NOMO-1 (cell line): Measurements from ENCODE around the gene TNFRSF14.
"Not testable (repeated sequence)": the region's sequence is repeated elsewhere in the genome, so short reads cannot be mapped to it uniquely, and the experiment has no call there.

ENCODE experiments used
- DNase-seq, 2 experiments: peaks; one replicate each; lab custom pipeline; 2025; ENCODE audit not compliant: unreplicated experiment in 2 of 2; lab: John Stamatoyannopoulos, UW

The TNFRSF14 gene

DNA sequence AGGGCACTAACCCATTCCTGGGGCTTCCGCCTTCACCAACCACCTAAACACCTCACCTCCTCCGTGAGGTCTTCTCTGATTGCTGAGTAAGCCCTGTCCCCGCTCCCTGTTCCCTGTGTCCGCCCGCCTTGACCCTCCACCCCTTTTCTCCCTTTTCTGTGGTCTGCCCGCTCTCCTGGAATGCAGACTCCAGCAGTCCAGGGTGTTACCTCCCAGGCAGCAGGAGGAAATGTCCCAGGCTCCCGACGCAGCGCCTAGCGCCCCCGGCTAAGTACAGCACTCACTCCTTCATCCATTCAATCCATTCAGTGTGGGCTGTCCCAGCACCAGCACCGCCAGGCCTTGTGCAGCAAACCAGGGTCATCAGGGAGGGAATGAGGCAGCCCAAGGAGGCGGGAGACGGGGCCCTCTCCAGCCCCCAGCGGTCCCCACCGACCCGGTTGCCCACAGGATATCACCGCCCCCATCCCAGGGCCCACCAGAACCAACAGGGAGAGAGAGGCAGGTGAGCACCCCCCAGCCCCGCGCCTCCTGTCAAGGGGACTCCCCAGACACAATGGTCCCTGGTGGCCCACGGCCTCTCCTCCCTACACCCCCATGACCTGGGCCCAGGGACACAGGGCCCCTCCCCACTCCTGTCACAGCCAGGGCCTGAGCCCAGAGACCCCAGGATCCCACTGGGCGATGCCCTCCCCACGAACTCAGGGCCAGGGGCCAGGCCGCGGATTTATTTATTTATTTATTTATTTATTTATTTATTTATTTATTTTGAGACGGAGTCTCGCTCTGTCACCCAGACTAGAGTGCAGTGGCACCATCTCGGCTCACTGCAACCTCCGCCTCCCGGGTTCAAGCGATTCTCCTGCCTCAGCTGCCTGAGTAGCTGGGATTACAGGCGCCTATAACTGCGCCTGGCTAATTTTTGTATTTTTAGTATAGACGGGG is 10.2 kb downstream of the TNFRSF14 start:
- no peak for DNase-seq

DNA sequence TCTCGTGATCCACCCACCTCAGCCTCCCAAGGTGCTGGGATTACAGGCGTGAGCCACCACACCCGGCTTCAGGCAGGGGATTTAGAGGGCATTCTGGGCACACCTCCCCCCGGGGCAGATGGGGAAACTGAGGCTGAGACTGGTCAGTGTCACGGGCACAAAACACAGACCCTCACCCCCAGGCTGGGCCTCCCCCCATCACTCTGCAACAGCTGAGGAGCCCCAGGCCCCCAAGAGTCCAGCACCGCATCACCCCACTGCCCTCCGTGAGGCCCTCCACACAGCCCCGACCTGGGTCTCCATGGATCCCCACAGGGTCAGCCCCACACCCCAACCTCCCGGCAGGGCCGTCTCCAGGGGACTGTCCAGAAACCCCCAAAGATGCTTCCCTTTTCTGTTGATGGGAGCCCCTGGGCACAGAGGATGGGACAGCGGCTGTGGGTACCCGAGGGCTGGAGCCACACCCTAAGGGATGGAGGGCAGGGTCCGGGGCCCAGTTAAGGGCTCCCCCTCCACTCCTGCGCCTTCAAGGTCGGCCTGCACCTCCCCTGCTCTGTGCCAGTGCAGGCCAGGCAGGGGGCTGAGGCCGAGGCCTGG is 11.0 kb downstream of the TNFRSF14 start:
- no peak for DNase-seq

DNA sequence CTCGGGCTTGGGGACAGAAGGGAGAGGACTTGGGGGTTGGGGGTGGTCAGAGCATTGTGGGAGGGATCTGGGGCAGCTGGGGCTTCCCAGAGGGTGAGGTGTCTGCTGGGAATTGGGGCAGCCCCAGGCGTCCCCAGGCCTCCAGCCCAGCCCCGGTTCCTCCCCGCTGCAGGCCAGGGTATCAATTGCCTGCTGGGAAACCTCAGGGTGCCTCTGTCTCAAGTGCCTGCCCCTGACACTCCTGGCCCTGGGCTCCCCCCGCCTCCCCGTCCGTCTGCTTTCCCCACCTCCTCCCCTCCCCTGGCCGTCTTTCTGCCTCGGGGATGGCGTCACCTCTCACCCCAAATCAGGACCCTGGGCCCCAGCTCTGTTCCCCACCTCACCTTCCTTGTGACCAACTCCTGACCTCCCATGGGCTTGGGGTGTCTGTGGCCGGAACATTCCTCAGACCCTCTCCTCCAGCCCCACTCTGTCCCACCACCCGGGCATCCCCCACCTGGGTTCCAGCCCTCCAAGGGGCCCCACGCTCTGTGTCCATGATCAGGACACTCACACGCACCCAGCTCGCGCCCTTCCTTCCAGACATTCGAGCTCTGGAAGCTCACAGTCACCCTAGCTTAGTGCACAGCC is 12.1 kb downstream of the TNFRSF14 start:
- not testable (repeated sequence) for DNase-seq

DNA sequence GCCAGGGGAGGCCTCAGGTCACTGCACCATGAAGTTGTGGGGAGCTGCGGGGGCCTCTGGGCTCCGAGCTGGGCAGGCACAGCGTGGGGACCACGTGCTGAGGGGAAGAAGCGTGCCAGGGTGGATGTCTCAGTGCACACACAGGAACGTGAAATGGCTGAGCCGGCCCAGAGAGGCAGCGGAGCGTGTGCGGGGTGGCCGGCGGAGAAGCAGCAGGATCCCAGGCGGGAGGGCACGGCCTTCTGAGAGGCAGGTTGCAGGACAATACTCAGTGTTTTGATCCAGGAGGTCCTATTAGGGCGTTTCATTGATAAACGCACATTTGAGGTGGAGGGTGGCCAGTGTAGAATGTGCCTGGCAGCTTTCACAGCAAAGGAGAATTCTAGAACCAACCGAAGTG is 12.9 kb downstream of the TNFRSF14 start:
- no peak for DNase-seq

DNA sequence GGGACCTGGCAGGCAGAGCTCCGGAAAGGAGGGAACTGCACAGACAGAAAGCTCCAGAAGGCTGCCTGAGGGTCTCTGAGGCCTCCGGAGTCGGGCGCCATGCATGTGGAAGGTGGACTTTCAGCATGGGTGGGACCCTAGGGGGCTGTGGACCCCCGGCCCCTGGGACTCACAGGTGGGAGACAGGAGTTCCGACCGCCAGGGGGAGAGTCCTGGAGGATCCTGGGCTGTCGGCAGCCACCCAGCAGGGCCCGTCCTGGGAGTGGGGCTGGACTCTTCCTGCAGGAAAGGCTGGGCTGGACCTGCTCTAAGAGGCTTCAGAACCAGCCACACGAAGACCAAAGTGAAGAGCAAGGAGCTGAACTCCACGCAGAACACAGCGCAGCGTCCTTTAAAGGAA is 13.5 kb downstream of the TNFRSF14 start:
- not testable (repeated sequence) for DNase-seq

DNA sequence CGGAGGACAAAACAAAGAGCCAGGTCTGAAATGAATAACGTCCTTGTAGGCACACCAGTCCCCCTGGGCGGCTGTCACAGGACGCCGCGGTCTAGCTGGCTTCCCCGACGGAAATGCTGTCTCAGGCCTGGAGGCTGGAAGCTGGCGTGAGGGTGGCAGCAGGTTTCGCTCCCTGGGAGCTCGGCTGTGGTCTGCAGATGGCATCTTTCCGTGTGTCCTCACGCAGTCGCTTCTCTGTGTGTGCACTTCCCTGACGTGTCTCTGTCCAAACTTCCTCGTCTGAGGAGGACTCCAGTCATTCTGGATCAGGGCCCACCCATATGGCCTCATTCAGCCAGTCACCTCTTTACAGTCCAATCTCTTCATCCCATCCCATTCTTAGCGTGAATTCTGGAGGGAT is 14.2 kb downstream of the TNFRSF14 start:
- DNase-seq, result no peak

DNA sequence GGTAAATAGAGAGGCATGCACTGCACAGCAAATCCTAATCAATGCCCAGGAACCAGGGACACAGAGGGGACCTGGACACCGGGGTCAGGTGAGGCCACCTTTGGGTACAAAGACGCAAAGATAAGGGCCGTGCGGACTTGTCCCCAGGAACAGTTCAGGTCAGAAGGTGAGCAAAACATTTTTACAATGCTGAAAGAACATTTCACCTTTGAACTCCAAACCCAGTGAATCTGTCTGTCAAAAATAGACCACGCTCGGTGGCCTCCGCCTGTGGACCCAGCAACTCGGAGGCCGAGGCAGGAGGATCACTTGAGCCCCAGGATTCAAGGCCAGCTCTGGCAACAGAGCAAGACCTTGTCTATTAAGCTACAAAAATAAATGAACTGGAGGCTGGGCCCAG is 15.2 kb downstream of the TNFRSF14 start:
- no peak for DNase-seq

DNA sequence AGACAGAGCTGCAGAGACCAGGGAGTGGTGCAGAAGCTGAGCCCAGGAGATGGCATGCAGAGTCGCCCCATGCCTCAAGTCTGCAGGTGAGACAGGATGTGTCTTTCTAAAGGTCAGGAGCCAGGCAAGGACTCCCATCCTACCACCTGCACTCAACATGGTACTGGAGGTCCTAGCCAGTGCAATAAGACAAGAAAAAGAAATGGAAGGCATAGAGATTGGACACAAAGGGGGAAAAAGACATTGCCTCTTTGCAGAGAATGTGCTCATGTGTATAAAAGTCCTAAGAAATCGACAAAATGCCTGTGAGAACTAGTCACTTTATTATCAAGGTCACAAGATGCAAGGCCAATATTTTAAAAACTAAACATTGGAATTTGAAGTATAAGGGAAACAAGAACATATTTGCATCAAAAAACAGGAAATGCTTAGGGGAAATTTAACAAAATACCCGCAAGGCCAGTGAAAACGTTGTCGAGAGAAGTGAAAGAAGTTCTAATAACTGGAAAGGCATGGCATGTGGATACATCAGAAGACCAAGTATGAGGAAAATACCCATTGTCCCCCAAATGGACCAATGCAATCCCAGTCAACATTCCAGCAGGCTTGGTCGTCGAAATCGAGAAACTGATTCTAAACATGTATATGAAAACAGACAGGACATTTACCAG is 17.2 kb downstream of the TNFRSF14 start:
- DNase-seq, result no peak

DNA sequence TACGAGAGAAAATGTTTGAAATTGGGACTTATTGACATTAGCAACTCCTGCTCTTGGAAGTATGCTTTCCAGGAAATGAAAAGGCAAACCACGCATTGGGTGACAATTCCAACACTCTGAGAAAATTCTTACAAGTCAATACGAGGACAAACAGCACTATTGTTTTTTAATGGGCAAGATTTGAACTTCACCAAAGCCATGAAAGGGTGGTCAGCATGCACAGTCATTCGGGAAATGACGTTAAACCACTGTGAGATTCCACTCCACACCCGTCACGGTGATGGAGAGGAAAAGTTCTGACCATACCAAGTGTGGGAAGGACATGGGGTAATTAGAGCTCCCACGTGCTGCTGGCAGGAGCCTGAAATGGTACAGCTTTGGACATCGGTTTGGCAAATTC is 18.2 kb downstream of the TNFRSF14 start:
- no peak for DNase-seq

DNA sequence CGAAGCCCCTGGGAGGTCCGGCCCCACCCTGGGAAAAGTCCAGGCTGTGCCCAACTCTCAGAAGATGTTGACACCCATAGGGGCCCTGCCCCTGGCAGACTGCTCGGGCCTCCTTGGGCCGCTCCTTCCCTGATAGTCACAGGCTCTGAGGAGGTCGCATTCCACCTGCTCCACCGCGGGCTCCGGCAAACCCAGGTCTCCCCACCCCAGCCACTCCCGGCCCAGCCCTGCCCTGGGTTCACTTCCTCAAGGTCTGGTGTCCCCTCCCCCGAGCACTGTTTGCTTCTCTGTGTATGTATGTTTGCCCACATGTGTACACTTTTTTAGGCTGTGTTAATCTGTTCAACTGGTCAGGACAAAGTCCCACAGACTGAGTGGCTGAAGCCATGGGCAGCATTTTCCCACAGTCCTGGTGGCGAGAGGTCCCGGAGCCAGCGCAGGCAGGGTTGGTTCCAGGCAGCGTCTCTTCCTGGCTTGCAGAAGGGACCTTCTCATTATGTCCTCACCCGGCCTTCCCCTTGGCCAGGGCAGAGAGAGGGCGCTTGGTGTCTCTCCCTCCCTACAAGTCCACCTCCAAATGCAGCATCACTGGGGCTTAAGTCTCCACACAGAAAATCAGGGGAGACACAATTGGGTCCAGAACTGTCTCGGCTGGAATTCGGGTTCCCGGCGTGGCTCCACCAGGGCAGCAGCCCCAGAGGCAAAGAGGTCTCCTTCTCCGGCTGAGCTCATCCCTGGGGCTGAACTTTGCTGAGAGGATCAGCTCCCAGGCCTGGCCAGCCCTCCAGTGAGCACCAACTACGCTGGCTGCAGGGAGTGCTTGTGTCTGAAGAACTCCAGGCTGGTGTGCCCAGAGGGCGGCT is 19.9 kb downstream of the TNFRSF14 start:
- no peak for DNase-seq

DNA sequence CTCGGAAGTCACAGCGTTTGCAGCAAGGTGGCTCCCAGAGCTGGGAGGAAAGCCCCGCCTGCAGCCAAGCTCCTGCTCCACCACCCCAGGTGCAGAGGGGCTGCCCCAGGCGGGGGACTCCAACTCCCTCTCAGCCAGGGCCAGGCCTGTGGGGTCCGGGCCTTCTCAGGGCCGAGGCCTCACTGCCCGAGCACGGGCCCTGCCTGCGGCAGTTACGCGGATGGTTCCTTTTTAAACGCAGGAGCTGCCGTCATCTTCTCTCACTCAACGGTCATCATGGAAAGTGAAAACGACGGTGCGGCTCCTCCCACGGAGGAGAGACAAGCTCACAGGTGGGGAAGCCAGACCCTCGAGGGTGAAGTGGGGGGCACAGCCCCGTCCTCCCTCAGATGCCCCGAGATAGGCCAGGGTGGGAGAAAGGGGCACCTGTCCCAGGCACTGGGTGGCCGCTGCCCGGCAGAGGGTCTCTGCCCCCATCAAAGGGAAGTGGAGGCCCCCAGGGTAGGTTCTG is 21.4 kb downstream of the TNFRSF14 start:
- not testable (repeated sequence) for DNase-seq

DNA sequence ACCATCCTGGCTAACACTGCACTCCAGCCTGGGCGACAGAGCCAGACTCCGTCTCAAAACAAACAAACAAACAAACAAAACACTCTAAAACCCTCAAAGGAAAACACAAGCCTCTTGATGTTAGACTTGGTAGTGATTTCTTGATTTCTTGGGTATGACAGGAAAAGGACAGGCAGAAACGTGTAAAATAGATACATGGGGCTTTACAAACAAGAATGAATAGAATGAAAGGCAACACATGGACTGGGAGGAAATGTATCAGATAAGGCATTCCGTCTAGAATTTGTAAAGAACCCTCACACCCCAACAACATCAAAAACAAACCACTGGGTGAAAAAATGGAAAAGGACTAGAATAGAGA is 22.6 kb downstream of the TNFRSF14 start:
- DNase-seq, result no peak

DNA sequence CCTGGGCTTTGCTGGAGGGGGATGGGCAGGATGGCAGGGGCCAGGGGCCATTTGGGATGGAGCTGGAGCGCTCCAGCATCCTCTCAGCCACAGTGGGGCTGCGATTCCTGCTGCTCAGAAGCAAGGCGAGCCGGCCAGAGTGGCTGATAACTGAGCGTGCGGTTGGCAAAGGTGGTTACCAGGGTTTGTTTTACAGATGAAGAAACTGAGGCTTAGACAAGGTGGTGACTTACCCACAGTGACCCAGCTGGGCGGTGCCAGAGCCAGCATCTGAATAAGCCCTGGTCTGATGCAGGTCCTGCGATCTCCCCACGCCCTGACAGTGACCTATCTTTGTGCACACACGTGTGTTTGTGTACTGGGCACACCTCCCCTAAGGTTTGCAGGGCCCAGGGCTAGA is 24.5 kb downstream of the TNFRSF14 start:
- DNase-seq, result no peak

DNA sequence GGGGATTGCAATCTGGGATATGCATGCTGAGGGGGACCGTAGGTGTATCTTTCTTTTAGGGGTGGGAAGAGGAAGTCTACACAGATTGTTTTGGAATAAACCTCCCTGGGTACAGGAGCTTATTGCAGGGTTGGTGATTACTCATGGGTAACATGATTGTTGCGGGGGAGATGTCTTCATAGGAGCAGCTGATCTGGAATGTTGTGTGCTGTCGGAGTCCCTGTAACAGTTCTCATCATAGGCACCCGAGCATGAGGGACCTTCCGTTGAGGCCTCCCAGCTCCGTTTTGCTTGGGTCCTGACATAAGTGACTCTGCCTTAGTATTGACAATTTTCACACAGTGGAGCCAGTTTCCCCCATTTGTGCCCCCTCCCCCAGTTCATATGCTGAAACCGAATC is 26.2 kb downstream of the TNFRSF14 start:
- no peak for DNase-seq

DNA sequence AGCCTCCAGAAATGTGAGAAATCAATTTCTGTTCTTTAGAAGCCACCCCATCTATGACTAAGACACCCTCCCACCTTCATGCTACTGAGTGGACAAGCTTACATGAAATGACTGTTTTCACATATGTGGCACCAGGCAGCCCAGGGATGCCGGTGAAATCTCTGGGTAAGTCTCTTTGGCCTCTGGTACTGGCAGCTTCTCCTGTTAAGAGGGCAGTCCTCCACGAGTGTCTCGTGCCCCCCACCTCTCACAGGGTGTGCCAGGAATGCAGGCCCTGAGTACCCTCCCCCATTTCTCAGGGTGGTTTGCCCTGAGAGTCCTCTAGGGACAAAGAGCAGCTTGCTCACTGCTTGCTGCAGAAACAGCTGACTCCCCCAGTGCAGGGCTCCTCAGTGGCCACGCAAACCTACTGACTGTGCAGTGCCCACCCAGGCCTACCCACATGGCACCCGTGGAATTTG is 27.2 kb downstream of the TNFRSF14 start:
- no peak for DNase-seq

DNA sequence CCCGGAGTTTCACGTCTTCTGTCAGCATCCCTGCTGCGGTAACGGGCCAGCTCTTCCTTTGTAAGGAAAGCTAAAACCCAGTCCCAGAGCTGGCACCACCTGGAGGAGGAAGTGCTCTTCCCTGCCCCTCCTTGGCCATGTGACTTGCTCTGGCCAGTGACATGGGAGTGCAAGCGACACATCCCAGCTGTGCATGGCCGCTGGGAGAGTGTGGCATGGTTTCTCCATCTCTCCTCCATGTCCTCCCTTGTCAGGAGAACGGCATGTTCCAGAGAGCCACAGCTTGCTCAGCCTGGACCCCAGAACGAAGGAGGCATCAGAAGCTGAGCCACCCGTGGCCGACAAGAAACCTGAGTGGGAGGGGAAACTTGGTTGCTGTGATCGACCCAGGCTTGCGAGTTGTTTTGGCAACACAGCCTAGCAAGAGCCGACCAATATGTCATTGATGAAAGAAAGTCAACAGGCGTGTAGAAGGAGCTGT is 27.7 kb downstream of the TNFRSF14 start:
- DNase-seq, result no peak

DNA sequence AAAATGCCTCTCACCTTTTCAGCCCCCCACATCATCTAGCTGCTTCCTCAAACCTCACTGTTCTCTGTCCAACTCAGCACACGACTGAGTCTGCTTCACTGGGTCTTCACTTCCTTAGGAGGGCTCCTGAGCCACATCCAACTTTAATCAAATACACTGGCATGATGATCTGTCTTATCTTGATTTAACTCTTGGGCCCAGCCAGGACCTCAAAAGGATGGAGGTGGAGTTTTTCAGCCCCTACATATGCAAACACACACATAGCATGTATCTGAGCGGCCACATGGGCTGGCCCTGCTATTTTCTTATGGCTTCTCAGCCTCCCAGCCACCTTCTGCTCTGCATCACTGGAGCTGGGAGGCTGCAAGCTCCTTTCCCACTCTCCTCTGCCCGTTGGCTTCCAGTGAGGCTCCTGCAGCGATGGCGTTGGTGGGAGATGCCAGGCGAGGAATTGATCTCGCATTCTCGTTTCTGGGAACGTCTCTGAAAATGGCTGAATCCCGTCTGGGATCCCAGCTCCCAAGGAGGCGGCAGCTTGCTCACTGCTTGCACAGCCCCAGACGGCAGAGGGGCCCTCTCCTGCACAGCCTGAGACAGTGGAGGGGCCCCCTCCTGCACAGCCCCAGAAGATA is 28.6 kb downstream of the TNFRSF14 start:
- no peak for DNase-seq

DNA sequence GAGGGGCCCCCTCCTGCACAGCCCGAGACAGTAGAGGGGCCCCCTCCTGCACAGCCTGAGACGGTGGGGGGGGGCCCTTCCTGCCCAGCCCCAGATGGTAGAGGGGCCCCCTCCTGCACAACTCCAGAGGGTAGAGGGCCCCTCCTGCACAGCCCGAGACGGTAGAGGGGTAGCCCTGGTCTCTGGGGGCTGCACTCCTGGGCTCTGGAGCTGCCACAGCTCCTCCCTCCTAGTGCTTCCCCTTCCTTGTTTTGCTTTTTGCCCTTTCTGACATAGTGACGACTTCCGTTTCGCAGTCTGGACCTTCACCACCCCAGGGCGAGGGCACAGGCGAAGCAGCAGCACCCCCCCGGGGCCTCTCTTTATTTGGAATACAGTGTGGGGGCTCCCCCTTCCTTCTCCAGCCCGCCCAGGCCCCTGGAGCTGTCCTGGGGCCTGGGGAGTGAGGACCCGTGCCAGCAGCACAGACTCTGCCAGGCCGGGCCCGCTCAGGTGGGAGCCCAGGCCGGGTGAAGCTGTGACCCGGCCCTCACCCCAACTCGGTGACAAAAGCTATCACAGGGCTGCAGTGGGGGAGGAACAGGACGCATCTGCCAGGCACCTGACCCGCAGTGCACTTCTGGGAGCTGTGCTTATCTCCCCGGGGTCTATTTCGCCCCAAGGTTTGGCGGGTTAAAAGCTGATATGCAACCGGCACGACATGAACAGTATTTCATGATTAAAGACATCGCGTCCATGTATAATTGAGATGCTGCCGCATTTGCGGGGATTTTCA is 29.3 kb downstream of the TNFRSF14 start:
- peak; percentile 82 to 88 for DNase-seq
